ENCODE results near the gene SYCE3. TPM values are rescaled to one million over a fixed set of nuclear protein-coding genes. Genes with fewer than 3 reads are reported as not detected.
A peak's percentile ranks its signal among the peaks of the same experiment; 100 is the strongest.

Gene SYCE3
- total RNA-seq, 1 donor from 2014 or later: 0.76 TPM

DNA sequence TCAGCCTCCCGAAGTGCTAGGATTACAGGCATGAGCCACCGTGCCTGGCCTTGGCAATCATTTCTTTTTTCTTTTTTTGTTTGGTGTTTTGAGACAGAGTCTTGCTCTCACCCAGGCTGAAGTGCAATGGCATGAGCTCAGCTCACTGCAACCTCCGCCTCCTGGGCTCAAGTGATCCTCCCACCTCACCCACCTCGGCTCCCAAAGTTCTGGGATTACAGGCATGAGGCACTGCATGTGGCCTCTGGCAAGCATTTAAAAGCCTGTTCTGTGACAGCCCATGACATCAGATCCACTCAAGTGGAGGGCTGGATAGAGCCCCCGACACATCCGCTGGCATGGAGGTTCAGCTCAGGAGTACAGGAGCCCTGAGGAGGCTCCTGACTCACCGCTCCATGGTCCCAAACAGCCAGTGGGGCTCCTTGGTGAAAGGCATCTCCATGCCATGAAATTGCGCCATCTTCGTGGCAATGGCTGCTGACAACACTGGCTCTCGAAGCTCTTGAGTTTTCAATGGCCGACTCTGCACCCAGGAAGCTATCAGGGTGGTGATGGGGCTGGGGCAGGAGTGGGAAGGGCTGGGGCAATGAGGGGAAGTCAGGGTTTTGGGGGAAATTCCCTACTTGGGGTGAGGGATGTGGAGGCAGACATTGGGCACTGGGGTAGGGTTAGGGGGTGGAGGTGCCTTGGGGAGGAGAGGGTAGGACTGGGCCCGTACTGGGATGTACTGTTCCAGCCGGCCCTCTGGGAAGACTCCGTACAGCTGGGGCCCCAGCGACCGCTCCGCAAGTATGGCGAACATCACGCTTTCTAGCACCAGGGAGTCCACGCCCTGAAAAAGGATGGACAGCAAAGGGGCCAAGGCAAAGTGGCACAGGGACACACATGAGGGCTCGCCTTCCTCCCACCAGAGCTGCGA, 18.6 kb upstream of the SYCE3 start:
- no peaks in the 10 kb centered on the region for H3K36me3 Mint-ChIP-seq
- no peaks in the 10 kb centered on the region for H3K9me3 Mint-ChIP-seq
- TF ChIP-seq, protein P1, sequence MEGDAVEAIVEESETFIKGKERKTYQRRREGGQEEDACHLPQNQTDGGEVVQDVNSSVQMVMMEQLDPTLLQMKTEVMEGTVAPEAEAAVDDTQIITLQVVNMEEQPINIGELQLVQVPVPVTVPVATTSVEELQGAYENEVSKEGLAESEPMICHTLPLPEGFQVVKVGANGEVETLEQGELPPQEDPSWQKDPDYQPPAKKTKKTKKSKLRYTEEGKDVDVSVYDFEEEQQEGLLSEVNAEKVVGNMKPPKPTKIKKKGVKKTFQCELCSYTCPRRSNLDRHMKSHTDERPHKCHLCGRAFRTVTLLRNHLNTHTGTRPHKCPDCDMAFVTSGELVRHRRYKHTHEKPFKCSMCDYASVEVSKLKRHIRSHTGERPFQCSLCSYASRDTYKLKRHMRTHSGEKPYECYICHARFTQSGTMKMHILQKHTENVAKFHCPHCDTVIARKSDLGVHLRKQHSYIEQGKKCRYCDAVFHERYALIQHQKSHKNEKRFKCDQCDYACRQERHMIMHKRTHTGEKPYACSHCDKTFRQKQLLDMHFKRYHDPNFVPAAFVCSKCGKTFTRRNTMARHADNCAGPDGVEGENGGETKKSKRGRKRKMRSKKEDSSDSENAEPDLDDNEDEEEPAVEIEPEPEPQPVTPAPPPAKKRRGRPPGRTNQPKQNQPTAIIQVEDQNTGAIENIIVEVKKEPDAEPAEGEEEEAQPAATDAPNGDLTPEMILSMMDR (IDR thresholded peaks at IDR 0.05; ENCODE audit: unreplicated experiment): no peak
- peak in 1 of 2 experiments; percentile 12 for DNase-seq (ENCODE audit: low spot score in 2 of 2, unreplicated experiment in 2 of 2)
- H3K27ac Mint-ChIP-seq: no peak overlapping the region
- H3K4me1 Mint-ChIP-seq: peaks cover 7% of the 10 kb centered on the region
- peaks cover 1% of the 10 kb centered on the region for H3K27me3 Mint-ChIP-seq (ENCODE audit: low read depth)
- H3K4me3 Mint-ChIP-seq: peak overlapping the region; percentile 74

DNA sequence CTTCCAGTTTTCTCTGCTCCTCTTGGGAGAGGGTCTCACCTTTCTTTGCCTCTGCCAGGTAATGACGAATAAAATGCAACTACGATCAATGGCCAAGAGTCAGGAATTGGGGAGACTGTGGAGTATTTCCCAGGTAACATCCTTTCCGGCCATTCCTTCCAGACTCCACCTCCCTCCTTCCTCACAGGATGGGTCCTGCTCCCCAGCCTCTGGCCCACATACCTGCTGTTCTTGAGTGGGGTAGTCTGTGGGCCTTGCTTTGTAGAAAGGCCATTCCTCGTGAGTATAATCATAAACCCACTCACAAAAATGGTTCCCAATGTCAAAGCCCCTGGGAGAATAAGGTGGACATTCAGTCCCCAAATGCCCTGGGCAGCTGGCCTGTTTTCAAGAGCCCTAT, 17.0 kb upstream of the SYCE3 start:
- Mint-ChIP-seq H3K4me3 (no peak overlapping the region), H3K4me1 (peaks cover 7% of the 10 kb centered on the region), H3K27me3 (ENCODE audit: low read depth) (no peaks in the 10 kb centered on the region), H3K36me3 (no peaks in the 10 kb centered on the region), H3K27ac (no peak overlapping the region), H3K9me3 (no peaks in the 10 kb centered on the region)
- TF ChIP-seq, protein P1 (IDR thresholded peaks at IDR 0.05; ENCODE audit: unreplicated experiment): no peak
- DNase-seq (ENCODE audit: low spot score in 2 of 2, unreplicated experiment in 2 of 2): no peak

DNA sequence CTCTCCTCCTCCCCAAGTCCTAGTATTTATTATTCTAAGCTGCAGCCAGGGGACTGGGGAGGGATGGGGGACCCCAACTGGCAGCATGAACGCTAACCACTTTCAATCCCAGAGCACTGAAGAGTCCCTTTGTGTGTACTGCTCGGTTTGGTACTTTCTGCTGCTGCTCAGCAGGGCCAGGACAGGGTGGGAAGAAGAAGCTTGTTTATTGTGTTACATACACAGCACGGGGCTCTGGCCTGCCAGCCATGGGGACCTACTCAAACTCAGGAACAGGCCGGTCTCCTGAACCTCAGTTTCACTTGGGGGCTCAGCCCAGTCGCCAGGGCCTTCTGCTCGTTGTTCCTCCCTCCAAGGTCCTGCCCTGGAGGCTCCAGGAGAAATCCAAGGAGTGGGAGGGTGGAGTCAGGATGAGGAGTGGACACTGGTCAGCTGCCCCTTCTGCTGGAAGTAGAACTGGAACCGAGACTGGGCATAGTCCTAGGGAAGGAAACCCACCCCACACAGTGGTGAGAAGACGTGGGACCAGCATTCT, 16.1 kb upstream of the SYCE3 start:
- H3K4me1 Mint-ChIP-seq: peaks cover 7% of the 10 kb centered on the region
- no peak overlapping the region for H3K27ac Mint-ChIP-seq
- no peaks in the 10 kb centered on the region for H3K9me3 Mint-ChIP-seq
- no peak overlapping the region for H3K4me3 Mint-ChIP-seq
- H3K27me3 Mint-ChIP-seq (ENCODE audit: low read depth): no peaks in the 10 kb centered on the region
- TF ChIP-seq, protein P1 (IDR thresholded peaks at IDR 0.05; ENCODE audit: unreplicated experiment): no peak
- H3K36me3 Mint-ChIP-seq: no peaks in the 10 kb centered on the region
- DNase-seq (ENCODE audit: low spot score in 2 of 2, unreplicated experiment in 2 of 2): no peak

DNA sequence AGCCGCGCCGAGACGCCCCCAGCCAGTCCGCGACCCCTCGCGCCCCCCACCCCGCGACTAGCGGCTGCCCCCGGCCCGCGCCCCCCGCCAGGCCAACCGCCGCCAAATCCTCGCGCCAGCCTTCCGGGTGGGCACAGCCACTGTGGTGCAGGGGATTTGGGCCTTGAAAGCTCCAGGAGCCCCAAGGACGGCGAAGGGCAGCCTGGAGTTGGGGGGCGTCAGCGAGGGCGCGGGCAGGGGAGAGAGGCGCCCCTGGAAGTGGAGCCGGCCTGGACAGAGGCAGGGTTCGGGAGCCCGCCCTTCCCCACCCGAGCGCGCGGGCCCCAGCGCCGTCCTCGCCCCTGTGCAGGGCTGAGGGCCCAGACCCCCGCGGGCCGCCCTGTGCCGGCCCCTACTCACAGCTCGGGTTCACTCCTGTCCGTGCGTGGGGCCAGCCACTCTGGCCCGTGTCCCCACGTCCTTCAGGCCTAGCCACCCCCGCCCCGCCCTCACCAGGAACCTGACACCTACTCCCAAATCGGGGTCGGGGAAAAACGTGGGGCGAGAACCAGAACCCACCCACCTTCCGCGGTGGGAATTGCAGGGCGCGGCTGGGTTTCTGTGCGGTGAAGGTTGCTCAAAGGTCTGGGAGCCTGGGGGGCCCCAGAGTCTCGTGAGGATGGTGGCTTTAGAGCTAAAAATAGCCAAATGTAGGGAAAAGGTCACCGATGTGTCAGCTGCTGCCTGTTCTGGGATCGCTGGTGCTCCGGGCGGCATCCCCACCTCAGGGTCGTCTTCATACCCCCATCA, 15.5 kb upstream of the SYCE3 start, which contains the start of gene CPT1B:
Gene CPT1B (minus strand): TSS at position 441 of the 789 bp plus-strand sequence. CDS start 512 bp downstream, outside the sequence.
- no peaks in the 10 kb centered on the region for H3K27me3 Mint-ChIP-seq (ENCODE audit: low read depth)
- peaks cover under 1% of the 10 kb centered on the region for H3K4me1 Mint-ChIP-seq
- no peak for DNase-seq (ENCODE audit: low spot score in 2 of 2, unreplicated experiment in 2 of 2)
- H3K36me3 Mint-ChIP-seq: no peaks in the 10 kb centered on the region
- no peak within 1 kb of the TSS for H3K27ac Mint-ChIP-seq
- TF ChIP-seq, protein P1 (IDR thresholded peaks at IDR 0.05; ENCODE audit: unreplicated experiment): no peak
- H3K4me3 Mint-ChIP-seq: no peak within 1 kb of the TSS
- H3K9me3 Mint-ChIP-seq: no peaks in the 10 kb centered on the region

DNA sequence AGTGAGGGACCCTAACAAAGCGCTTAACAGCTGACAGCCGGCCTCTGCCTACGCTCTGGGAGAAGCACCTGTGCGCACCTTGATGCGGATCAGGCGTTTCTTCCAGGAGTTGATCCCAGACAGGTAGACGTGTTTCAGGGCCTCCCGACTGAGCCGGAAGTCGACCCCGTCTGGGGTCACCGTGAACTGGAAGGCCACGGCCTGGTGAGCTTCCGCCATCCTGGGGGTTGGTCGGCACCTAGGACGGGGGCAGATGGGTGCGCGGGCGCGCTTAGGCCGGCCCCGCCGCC, 14.9 kb upstream of the SYCE3 start:
- Mint-ChIP-seq H3K27ac (no peak overlapping the region), H3K27me3 (ENCODE audit: low read depth) (no peaks in the 10 kb centered on the region), H3K9me3 (no peaks in the 10 kb centered on the region), H3K4me1 (no peaks in the 10 kb centered on the region), H3K4me3 (no peak overlapping the region), H3K36me3 (peaks cover 2% of the 10 kb centered on the region)
- no peak for DNase-seq (ENCODE audit: low spot score in 2 of 2, unreplicated experiment in 2 of 2)
- TF ChIP-seq, protein P1 (IDR thresholded peaks at IDR 0.05; ENCODE audit: unreplicated experiment): no peak
